Right atrium auricular region (tissue), 2 donors: Measurements from ENCODE around the gene CHMP4B. TPM values are rescaled to one million over a fixed set of nuclear protein-coding genes. Genes with fewer than 3 reads are reported as not detected.

ENCODE experiments used
- DNase-seq: peaks from one replicate; pipeline ENCODE4 v3.0.0-alpha.2; 2019; ENCODE audit warnings: low spot score
- H3K27ac ChIP-seq, 2 donors: fragments of 200-600 bp; sonication (generic); 1 replicate in 1 of 2; 2 replicates in 1 of 2; pipeline ENCODE4 v1.5.1; 2016 to 2019
- H3K27me3 ChIP-seq, 2 donors: fragments of 200-600 bp; sonication (generic); one replicate each; pipeline versions ENCODE4 v1.5.1 to v1.6.0; 2017 to 2019
- H3K36me3 ChIP-seq: fragments of 200-600 bp; sonication (generic); one replicate; pipeline ENCODE4 v1.5.1; 2016
- H3K4me1 ChIP-seq, 2 donors: fragments of 200-600 bp; sonication (generic); one replicate each; pipeline versions ENCODE4 v1.5.1 to v1.6.0; 2017 to 2019
- H3K4me3 ChIP-seq, 2 donors: fragments of 200-600 bp; sonication (generic); 1 replicate in 1 of 2; 2 replicates in 1 of 2; pipeline ENCODE4 v1.5.1; 2017 to 2019; ENCODE audit warnings: mild to moderate bottlenecking in 1 of 2, moderate library complexity in 1 of 2
- H3K9me3 ChIP-seq, 2 donors: fragments of 200-600 bp; sonication (generic); one replicate each; pipeline ENCODE4 v1.5.1; 2019
- CTCF ChIP-seq, 2 donors: fragments of 200-600 bp; sonication (generic); IDR thresholded peaks; one replicate each; pipeline ENCODE4 v1.5.1; 2019; ENCODE audit warnings: antibody characterized with exemption in 2 of 2
- total RNA-seq, 2 donors: library from RNA; depleted of rRNA; stranded (reverse); fragments of >200 nt; gene quantifications; one replicate each; pipeline ENCODE4 v1.1.0, GENCODE V29; 2016

CHMP4B gene
- total RNA-seq, 2 donors from 2014 or later, result 57.0 to 79.5 TPM

- peak; percentile 15 to 80 for TF ChIP-seq CTCF (IDR thresholded peaks at IDR 0.05)
- no peaks in the 10 kb centered on the region for H3K36me3 ChIP-seq
- no peaks in the 10 kb centered on the region for H3K9me3 ChIP-seq
- H3K27me3 ChIP-seq, result no peaks in the 10 kb centered on the region
- H3K4me3 ChIP-seq, result peak overlapping the region in 1 of 2 donors; percentile 4
- DNase-seq, result peak; percentile 64
- peaks cover 0 to 13% of the 10 kb centered on the region in 2 donors for H3K4me1 ChIP-seq
- H3K27ac ChIP-seq, result no peak overlapping the region
Measured at GRCh38 chr20:33862709-33863403, 51.7 kb downstream of the CHMP4B start.

DNA sequence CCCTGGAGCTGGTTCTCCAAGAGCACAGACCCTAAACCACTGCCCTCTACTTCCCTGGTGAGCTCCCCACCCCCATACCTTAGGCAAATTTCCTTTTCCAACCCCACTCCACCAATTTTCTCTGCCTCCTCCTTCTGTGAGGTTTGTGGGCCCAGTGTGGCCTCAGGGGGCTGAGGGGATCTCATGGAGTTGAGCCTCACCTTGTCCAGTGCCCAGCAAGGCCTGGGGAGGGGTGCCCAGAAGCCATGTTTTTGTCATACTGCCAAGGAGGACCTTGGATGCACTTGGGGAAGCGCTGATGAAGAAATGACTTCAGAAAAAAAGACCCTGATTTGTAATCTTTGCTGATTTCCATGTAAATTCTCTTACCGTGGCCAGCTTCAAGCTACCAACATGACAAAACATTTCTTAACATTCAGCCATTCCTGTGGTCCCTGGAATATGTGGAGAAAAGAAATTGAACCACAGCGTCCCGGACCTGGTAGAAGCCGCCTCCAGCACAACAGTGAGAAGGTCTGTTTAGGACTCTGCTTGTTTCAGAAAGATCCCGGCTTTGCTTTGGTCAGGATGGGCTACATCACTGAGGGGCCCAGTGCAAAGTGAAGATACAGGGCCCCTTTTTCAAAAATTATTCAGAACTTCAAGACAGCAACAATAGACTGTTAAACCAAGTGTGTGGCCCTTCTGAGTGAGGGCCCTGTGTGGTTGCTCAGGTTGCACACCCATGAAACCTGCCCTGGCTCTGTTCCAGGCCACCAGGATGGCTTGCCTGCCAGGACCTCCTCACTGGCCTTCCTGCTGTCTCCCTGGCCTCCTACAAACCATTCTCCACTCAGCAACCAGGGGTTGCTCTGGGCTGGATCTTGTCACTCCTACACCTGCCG, 52.5 kb downstream of the CHMP4B start:
- no peak for TF ChIP-seq CTCF (IDR thresholded peaks at IDR 0.05)
- no peaks in the 10 kb centered on the region for H3K36me3 ChIP-seq
- no peaks in the 10 kb centered on the region for H3K9me3 ChIP-seq
- H3K27me3 ChIP-seq, result no peaks in the 10 kb centered on the region
- no peak for DNase-seq
- H3K4me3 ChIP-seq, result no peak overlapping the region
- H3K27ac ChIP-seq, result no peak overlapping the region
- H3K4me1 ChIP-seq, result peaks cover 0 to 13% of the 10 kb centered on the region in 2 donors

DNA sequence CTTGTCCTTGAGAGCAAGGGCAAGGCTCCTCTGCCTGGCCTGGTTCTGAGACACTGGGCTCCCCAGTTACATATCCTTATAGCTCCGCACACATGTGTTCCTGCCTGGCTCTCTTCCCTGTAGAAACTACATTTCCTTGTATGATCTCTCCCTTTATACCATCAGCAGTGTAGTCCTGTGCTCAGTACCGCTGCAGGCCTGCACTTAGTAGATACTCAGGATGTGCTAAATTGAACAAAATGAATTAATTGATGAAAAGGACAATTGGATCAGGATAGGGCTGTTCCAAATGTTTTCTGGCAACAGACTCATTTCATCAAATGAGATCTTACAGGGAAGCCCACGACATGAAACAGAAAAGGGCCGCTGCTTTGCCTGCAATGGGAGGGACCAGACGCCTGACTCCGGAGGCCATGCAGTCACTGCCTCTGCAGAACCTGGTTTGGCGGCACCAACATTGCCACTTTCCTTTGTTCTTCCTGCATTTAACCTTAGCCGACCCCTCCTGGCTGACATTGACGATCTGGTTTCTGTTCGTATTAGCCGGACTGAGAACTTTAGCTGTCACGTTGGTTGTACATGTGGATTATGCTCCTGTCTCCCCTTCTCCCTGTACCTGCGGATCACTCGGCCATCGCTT, 53.3 kb downstream of the CHMP4B start:
- H3K27me3 ChIP-seq, result no peaks in the 10 kb centered on the region
- H3K4me3 ChIP-seq, result no peak overlapping the region
- no peaks in the 10 kb centered on the region for H3K36me3 ChIP-seq
- no peak overlapping the region for H3K27ac ChIP-seq
- no peak for DNase-seq
- no peaks in the 10 kb centered on the region for H3K9me3 ChIP-seq
- H3K4me1 ChIP-seq, result peaks cover 0 to 9% of the 10 kb centered on the region in 2 donors
- TF ChIP-seq CTCF (IDR thresholded peaks at IDR 0.05), result no peak

DNA sequence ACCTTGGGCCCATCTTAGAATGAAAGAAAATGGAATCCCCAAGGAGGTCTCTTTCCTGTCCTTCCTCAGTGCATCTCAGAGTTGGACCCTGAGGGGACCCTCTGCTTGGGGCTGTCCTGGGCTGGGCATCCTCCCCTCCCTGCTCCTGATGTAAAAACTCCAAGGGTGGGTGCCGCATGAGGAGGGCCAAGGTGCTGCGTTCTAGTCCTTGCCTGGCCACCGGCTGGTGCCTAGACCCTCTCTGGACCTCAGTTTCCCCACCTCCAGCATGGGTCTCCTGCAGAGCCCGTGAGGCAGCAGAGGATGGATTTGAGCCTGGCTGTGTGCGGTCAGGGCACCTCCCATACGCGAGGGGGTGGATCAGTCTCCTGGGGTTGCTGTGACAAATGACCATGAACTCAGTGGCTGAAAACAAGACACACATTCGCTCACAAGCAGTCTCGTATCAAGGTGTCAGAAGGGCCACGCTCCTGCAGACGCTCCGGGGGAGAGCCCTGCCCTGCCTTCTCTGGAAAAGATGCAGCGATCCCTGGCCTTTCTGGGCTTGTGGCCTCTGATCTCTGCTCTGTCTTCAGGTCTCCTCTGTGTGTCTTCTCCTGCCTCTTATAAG, 54.7 kb downstream of the CHMP4B start:
- H3K4me1 ChIP-seq, result peaks cover 0 to 6% of the 10 kb centered on the region in 2 donors
- no peak for TF ChIP-seq CTCF (IDR thresholded peaks at IDR 0.05)
- no peak for DNase-seq

GRCh38 chr20:33866398-33867100, 55.4 kb downstream of the CHMP4B start:
- no peaks in the 10 kb centered on the region for H3K36me3 ChIP-seq
- no peak for DNase-seq
- H3K9me3 ChIP-seq, result no peaks in the 10 kb centered on the region
- H3K27ac ChIP-seq, result no peak overlapping the region
- H3K4me1 ChIP-seq, result peaks cover 0 to 6% of the 10 kb centered on the region in 2 donors
- TF ChIP-seq CTCF (IDR thresholded peaks at IDR 0.05), result no peak
- H3K27me3 ChIP-seq, result no peaks in the 10 kb centered on the region
- H3K4me3 ChIP-seq, result no peak overlapping the region

More for the DNA sequence above, 54.7 kb downstream of the CHMP4B start:
- Histone ChIP-seq H3K36me3 (no peaks in the 10 kb centered on the region), H3K27ac (no peak overlapping the region), H3K4me3 (no peak overlapping the region), H3K9me3 (no peaks in the 10 kb centered on the region), H3K27me3 (no peaks in the 10 kb centered on the region)
